HG02885 (cell line): ENCODE data around the gene TIAL1.
A peak's percentile ranks its signal among the peaks of the same experiment; 100 is the strongest.
"Not testable (repeated sequence)": the region's sequence is repeated elsewhere in the genome, so short reads cannot be mapped to it uniquely, and the experiment has no call there.

Experiments
- ATAC-seq: cut with Tn5 transposase; IDR thresholded peaks from one replicate; pipeline ENCODE4 v1.9.1; 2021; ENCODE audit warnings: mild to moderate bottlenecking; ENCODE audit not compliant: unreplicated experiment, poor library complexity

Gene TIAL1

DNA sequence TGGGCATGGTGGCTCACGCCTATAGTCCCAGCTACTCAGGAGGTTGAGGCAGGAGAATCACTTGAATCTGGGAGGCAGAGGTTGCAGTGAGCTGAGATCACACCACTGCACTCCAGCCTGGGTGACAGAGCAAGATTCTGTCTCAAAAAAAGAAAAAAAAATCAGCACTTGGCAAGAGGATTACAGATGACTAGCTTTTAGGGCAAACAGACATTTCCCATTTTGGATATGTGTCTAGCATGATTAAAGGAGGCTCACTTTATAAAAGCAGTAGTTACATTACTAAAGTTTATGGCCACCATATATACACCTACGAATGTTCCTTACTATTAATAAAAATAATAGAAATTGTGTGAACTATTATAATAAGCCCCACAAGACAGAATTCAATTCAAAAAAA, 40.7 kb downstream of the TIAL1 start:
- ATAC-seq, result not testable (repeated sequence)

DNA sequence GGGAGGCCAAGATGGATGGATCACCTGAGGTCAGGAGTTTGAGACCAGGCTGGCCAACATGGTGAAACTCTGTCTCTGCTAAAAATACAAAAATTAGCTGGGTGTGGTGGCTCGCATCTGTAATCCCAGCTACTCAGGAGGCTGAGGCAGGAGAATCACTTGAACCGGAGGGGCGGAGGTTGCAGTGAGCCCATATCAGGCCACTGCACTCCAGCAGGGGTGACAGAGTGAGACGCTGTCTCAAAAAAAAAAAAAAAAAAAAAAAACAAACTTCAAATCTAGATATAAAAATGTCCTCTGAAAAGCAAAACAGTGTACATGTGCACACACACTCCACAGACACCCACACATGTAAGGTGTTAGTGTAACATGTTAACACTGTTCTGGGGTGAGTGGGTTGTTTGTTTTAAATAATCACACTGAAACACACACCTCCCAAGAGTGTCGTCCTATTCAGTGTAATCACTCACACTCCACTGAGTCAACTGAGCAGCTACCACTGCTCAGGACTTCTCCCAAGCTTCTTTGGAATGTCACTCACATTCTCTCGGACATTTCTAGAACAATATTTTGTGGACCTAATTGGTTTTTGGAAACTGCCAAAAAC, 41.5 kb downstream of the TIAL1 start:
- no peak for ATAC-seq

DNA sequence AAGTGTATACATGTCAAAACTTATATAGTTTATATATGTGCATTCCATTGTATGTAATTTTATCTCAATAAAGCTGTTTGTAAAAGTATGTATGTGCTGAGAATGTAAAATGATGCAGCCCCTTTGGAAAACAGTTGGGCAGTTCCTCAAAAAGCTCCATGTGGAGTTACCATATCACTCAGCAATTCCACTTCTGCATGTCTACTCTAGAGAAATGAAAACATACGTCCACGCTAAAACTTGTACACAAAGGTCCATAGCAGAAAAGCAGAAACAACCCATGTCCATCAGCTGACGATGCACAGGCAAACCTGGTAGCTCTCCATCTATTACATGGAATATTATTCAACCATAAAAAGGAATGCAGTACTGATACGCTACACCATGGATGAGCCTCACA, 45.9 kb downstream of the TIAL1 start:
- ATAC-seq, result no peak

DNA sequence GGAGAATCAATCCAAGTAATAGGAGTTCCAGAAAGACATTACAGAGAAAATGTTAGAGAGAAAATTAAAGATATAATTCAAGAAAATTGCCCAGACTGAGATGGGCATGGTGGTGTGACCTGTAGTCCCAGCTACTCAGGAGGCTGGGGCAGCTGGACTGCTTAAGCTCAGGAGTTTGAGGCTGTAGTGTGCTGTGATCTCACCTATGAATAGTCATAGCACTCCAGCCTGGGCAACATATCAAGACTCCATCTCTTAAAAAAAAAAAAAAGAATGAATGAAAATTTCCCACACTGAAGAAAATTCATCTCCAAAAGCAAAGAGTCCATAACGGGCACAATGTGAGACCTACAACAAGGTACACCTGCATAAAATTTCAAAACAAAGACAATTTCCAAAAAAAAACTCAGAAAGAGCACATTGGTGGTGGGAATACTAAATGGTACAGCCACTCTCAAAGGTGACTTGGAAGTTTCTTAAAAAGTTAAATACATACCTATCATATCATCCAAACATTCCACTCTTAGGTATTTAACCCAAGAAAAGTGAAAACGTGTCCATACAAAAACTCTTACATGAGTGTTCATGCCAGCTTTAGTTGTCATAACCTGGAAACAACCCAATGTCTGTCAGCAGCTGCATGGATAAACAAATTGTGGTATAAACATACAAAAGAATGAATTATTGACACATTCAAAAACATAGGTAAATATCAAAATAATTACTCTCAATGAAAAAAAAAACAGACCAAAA, 47.3 kb downstream of the TIAL1 start:
- no peak for ATAC-seq

DNA sequence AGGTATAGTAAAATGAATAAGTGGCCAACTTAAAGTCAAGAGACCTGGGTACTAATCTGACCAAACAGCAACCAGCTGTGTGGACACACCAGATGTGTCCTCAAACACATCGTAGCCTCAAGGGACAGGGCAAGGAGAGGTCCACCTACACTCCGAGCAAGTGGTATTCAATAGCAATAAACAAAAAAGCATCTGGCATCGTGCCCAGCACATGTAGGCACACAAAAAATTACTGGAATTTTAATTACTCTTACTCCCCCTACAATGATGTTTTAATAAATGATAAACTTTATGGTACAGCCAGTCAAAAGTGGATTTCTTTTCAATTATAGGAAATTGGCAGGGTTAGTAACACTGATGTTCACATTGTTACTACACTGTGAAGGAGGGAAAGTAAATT, 50.8 kb downstream of the TIAL1 start:
- ATAC-seq, result no peak

DNA sequence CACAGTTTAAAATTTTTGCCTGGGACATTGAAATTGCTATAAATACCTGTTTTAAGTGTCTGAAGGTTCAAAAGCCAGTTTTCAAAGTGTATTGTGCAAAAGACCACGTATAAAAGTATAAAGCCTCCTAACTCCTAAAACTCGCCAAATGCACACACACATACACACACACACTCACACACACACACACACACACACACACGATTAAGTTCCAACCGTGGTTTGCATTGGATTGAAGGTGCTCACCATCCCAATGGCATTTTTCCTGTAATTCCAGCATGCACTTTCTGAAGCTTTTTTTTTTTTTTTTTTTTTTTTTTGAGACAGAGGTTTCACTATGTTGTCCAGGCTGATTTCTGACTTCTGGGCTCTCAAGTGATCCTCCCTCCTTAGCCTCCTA, 51.5 kb downstream of the TIAL1 start:
- no peak for ATAC-seq

DNA sequence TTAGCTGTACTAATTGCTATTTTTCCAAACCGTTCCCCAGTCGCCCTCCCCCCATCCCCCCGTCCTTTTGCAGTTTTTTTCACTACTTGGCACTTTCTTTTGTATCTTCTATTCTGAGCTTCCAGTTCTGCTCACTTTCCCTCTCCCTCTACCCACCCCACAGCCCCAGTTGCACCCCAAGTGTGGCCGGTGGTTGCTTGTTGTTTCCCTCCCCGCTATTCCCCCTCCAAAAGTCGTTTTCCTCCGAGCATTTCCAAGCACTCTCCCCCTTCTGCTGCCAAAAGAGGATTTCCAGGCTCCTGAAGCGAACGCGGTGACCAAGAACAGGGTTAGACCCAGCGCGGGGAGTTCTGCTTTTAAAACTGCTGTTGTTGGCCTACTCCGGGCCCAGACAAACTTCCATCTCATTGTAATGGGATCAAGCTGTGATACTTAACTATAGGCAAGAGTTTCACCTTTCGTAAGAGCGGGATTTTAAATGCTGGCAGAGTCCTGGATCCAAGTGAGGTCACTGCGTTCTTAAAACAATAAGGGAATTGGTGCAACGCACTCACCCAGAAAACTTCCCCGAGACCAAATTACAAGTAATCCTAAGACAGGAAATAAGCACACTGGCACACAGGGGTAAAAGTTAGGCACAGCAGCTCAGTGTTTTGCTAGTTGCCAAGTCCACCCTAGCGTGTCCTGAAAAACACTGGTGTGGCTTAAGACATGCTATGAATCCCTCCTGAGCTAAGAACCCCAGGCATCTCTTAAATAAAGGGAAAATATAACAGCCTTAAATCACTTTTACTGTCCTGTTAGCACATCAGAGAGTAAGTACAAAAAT, 52.7 kb downstream of the TIAL1 start:
- ATAC-seq, result no peak

DNA sequence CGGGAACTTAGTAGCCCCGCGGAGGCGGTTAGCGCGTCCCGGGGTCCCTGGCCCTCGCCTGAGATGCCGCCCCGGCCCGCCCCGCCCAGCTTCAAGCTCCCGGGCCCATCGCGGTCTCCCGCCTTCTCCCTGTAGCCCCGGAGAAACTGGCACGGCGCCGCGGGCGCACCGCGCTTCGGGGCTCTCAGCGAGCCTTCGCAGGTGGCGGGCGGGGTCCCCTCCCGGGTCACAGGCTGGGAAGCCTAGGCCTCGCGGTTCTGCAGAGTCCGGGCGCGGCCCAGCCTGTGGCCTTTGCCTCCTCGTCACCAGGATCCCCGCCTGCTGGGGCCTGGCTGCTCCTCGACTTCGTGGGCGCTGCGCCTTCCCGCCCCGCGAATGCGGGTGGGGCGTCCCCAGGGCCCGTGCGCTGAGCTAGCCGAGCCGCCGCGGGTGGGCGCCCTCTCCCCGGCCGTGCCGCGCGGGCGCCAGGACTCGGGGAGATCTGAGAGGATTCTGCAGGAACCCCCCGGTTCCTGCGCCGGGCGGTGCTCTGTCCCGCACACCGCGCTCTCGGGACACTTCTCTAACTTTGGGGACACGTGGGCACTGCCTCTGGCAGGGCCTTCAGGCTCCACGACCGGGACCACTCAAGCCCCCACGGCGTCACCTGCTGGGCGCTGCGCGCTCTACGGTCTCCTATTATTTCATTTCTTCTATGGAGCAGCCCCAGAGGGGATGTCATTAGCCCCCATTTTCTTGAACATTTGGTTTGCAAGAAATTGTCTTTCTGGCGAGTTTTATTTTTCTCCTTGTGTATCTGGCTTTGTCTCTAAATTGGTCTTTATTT, 53.6 kb downstream of the TIAL1 start:
- peak; percentile 46 for ATAC-seq

DNA sequence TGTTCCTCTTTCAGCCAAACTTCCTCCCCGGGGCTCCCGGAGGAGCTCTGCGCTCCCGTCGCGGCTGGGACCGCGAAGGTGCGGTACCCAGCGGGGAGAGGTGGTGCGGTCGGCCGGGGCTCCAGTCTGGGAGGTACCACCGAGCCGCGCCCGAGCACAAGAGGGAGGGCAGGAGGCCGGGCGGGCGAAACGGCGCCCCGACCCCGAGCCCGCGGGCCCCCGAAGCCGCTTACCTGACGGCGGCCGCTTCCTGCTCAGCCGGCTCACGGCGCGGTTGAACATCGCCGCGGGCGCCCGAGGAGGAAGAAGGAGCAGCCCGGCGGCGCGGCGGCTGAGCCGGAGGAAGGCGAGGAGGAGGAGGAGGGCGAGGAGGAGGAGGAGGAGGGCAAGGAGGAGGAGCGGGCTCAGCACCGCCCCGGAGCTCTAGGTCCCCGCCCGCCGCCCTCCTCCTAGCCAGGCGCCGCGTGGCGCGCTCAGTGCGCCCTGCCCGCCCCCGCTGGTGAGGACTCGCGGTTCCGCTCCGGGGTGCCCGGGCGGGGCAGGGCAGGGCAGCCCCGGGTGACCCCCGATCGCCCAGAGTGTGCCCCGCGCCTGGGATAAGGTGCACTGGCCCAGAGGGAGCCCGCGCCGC, 54.3 kb downstream of the TIAL1 start, which contains the start of gene RGS10:
RGS10 (minus strand) TSS at position 363 of the 631 bp plus-strand sequence; CDS start at position 282, 81 bp downstream.
- ATAC-seq, result peak; percentile 74

DNA sequence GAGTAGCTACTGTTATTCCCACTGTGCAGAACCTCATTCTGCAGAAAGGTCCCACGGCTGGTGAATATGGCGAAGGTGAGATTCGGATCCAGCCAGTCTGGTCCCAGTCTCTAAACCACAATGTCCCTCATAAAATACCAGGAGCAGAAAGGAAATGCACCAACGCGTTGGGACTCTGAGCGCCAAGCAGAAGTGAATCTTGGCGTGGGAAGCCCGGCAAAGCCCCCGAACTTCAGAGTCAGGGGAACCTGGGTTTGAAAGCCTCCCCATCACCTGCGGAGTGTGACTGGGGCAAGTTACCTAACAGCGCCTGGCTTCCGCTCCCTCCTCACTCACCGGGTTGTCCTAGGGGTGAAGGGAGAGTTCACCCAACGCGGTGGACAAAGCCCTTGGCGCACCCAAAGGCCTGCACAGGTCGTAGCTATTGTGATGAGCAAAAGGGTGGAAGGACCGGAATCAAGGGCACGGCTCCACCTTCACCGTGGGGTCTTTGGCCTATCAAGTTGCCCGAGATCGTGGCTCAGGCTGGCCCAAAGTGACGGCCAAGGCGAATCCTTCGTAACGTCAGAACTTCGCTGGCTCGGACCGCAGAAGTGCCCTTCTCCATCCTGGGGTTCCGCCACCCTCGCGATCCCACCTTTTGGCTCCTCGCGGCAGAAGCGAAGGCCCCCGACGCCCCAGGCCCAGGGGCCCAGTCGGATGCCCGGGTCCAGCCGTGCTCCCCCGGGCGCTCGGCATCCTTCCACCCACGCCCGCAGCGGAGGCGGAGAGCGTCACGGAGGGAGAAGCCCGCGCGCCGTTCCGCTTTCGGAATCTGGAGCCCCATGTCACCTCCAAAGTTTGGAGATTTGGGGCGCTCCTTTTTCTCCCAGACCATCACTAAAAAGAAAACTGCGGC, 55.1 kb downstream of the TIAL1 start:
- ATAC-seq, result no peak

DNA sequence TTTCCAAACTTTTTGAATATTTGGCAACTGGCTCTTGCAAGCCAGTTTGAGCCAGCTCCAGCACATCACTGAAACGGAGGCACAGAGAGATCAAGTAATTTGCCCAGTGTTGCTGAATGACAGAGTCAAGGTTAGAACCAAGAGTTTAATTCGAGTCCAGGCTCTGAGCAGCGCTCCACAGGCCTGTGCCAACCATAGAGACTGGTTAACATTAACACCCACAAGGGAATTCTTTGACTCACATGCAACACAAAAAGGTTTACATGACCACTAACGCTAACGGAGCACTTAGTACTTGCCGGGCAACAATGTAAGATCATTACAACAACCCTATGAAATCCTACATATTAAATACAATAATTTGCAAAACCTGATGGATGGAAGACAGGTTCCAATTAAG, 55.7 kb downstream of the TIAL1 start:
- no peak for ATAC-seq

DNA sequence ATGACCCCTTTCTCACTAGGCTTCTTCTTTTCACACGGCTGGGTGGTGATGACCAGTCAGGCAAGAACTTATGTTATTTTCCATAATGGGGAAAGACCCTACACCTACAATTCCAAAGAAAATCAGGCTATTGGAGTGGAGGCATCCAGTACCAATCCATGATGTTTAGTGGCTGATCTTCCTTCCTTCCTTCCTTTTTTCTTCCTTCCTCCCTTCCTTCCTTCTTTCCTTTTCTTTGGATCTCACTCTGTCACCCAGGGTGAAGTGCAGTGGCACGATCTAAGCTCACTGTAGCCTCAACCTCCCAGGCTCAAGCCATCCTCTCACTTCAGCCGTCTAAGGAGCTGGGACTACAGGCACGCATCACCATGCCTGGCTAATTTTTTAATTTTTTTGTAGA, 56.7 kb downstream of the TIAL1 start:
- ATAC-seq, result no peak

DNA sequence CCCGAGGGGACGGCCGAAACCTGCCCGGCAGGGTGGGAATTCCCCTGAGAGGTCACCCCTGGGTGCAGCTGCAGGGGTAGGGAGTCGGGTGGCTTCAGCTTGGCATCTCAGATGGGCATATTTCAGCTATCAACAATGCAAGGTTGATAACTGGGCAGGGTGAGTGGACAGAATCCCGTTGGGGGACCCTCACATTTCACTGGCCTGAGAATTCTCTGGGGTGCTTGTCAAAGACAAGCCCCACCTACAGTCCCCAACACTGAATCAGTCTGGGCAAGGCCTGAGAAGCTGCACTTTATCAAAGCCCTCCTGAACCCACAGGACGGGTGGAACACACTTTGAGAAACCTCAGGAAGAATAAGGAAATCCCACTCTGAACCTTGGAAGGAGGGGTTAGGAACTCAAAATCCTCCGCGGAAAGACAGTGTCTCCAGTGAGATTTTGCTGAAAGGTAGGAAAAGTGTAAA, 57.4 kb downstream of the TIAL1 start:
- no peak for ATAC-seq

DNA sequence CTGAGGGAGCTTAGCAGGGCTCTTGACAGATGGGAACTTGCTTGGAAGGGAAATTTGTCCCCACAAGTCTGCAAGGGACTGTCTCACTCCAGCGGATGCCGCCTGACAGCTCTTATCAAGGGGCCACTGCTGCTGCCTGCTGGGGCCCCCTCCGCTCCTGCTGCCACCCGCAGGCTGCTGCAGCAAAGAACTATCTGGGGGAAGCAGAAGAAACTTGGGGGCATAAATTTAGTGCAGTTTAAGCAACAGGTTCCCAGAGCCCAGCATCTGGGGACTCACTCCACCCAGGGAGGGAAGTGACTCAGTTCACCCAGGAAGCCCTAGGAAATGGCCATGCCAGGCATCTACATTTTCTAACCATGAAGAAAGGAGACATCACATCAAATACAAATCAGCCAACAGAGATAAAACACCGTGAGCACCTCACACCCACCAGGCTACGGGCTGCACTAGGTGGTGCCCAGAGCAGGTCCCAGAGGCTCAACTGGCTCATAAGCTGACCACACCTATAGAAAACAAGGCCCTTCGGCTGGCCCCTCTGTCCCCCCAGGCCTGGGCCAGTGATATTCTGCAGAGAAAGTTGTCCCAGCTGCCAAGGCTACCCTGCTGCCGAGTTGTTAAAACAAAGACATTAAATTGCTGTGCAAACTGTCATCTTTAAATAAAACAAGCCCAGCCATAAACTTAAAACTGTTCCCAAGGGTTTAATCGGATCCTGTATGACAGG, 58.0 kb downstream of the TIAL1 start:
- no peak for ATAC-seq

DNA sequence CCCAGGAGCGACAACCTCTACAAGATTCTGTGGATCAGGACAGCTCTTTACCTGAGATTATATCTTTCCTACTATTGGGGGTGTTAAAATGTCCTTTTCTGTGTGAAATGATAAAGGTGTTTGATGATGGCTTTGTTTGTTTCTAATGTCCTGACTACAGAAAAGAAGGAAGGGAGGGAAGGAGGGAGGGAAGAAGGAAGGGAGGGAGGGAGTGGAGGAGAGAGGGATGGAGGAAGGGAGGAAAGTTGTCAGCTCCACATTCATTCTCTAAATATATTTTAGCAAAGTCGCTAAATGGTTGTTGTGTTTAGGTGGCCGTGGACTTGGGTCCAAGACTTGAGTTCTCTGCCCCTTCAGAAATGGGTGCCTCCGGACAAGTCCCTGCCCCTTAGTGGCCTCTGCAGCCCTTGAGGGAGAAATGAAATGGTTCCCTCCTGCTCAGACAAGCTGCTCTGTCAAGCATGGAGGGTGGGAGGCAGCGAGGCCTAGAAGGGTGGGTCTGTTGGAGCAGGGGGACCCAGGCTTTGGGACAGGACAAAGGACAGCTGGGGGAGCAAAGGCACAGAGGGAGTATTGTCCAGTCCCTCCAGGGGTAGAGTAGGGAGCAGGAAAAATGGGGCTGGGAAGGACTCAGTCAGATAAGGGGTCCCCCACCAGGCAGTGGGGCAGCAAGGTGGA, 58.7 kb downstream of the TIAL1 start:
- ATAC-seq, result no peak

DNA sequence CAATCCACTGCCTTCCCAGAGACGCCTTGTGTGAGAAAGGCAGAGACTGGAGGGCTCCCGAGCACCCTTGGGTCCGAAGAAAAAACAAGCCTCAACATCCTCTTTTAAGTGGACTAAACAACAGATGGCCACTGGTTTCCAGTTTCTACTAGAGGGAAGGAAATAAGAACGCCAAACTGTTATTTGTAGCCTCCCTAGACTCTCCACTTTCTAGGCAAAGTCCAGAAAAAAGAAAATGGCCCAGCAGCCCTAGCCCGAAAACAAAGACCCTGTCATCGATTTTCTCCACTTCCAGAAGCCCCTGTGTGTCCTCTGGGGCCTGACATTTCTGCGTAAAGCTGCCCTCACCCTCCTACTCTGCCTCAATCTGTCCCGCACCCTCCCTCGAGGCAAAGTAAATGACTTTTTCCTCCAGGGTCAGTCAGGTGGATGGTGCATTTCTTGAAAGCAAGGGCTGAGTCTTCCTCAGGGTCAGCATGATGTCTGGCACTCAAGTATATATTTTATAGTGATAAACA, 60.2 kb downstream of the TIAL1 start:
- no peak for ATAC-seq

DNA sequence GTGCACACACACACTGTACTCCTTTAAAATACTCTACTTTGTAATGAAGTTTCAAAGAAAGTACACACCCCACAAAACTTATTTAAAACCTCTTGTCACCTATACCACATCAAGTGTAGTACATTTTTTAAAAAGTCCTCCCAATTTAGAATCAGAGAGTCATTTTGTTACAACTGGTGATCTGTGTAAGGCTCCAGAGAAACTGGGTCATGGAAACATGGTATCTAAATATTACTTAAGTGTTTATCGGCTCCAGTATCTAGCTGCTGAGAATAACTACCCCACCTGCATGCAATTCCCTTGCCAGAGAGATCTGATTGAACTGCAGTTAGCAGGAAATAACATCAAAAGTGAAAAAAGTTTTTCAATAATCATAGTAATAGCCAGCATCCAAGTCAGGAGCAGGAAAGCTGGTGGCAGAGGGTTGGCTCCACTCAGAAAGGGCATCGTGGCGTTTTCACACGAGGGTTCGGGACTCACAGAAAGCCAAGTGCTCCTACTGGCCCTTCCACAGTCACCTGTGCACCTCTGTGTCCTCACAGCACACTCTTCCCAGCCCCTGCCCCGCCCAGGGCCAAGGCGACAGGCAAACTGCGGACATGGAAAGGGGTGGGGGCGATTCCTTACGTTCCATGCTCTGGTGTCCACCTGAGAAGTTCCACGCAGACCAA, 60.8 kb downstream of the TIAL1 start:
- ATAC-seq, result no peak
